Thyroid gland (tissue), 4 donors: ENCODE measurements around the gene KAT7.

Experiments used
- POLR2A ChIP-seq, 2 donors: fragments of 450-650 bp; IDR thresholded peaks; one replicate each; pipeline ENCODE4 v1.6.1; 2017; ENCODE audit warnings: antibody characterized with exemption in 2 of 2, mild to moderate bottlenecking in 2 of 2, moderate library complexity in 1 of 2
- TF ChIP-seq, protein P1 (sequence below), 6 experiments: fragments of 200-600 bp in 3 of 6; fragments of 450-650 bp in 3 of 6; sonication (generic) in 3 of 6; IDR thresholded peaks; one replicate each; pipeline ENCODE4 v1.5.1; 2016 to 2019; ENCODE audit warnings: antibody characterized with exemption in 6 of 6, mild to moderate bottlenecking in 2 of 6, inconsistent platforms in 1 of 6, moderate library complexity in 1 of 6

DNA sequence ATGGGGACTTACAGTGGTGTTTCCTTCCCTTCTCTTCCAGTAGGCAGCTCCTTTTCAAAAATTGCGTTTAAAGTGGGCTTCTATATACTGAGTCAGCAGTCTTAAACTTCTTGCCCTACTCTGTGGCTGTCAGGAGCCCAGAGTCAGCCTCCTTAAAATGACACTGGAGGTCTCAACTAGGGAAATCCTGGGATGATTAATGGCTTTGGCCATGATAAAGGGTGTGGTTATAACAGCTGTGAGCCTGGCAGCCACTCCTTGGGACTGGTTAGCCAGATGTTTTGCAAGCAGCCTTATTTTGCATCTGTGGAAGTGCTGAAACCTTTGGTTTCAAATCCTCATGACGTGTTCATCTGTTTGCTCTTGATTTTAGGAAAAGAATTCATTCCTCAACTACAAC is 34.3 kb downstream of the KAT7 start:
- TF ChIP-seq, protein P1, sequence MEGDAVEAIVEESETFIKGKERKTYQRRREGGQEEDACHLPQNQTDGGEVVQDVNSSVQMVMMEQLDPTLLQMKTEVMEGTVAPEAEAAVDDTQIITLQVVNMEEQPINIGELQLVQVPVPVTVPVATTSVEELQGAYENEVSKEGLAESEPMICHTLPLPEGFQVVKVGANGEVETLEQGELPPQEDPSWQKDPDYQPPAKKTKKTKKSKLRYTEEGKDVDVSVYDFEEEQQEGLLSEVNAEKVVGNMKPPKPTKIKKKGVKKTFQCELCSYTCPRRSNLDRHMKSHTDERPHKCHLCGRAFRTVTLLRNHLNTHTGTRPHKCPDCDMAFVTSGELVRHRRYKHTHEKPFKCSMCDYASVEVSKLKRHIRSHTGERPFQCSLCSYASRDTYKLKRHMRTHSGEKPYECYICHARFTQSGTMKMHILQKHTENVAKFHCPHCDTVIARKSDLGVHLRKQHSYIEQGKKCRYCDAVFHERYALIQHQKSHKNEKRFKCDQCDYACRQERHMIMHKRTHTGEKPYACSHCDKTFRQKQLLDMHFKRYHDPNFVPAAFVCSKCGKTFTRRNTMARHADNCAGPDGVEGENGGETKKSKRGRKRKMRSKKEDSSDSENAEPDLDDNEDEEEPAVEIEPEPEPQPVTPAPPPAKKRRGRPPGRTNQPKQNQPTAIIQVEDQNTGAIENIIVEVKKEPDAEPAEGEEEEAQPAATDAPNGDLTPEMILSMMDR (IDR thresholded peaks at IDR 0.05) = no peak
- TF ChIP-seq POLR2A (IDR thresholded peaks at IDR 0.05) = no peak
